Suppressor macrophage treated with lipopolysaccharide for 4 hours (primary cell): ENCODE measurements around the gene SMIM29.
A peak's percentile ranks its signal among the peaks of the same experiment; 100 is the strongest.

Experiments
- DNase-seq: peaks from one replicate; pipeline ENCODE4 v3.0.0-alpha.2; 2020

Gene SMIM29

GRCh38 chr6:34239893-34240292 is 8.9 kb downstream of the SMIM29 start:
- no peak for DNase-seq

DNA sequence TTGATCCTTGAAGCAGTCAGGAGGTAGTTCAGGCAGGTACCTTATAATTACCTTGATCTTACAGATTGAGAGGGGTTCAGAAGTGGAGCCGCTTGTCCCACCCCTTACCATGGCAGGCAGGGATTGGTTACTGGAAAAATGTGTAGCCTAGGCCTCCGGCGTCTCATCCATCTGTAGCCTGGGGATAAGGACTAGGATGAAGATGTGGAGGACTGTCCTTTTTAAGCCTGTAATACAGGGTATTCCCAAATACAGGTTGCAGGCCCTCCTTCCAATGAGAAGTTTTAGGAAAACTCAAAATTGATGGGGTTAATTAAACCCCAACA is 9.3 kb downstream of the SMIM29 start:
- no peak for DNase-seq

GRCh38 chr6:34238585-34239499 is 10.0 kb downstream of the SMIM29 start:
- DNase-seq, result no peak

- DNase-seq, result peak; percentile 33
Observed at GRCh38 chr6:34237722-34238584, 10.9 kb downstream of the SMIM29 start.

DNA sequence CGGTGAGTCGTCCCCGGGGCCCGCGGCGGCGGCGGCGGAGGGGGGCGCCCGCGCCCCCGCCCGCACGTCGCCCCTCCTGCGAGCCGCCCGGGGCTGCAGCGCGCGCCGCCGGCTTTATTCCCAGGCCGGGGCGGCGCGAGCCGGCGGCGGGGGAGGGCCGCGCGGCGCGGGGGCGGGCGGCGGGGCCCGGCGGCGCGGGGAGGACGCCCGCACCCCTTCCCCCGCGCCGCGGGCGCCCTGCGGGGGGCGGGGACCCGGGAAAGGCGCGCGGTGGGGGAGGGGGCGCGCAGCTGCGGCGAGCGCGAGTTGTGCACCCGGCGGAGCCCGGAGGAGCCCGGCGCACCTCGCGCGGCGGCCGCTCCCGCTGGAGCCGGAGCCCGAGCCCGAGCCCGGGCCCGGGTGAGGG is 11.5 kb downstream of the SMIM29 start:
- peak; percentile 39 for DNase-seq

- DNase-seq, result peak; percentile 88
Observed at GRCh38 chr6:34236443-34237315, 12.1 kb downstream of the SMIM29 start, which contains the start of gene HMGA1. HMGA1 (plus strand) TSS chr6:34236873; CDS start chr6:34240781, 3,908 bp downstream.

DNA sequence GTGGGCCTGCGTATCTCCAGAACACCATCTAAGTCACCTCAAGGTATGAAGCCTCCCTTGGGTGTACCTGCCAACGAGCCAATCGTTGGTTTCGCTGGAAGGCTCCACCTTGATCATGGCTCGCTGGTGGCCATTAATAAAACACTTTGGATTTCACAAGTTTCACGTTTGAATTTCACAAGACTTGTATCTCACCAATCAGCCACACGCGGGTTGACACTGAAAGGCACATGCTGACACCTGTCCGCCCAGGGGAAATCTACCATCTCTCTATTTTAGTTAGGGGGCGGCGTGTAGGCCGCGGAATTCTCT is 12.7 kb downstream of the SMIM29 start:
- no peak for DNase-seq

- DNase-seq, result peak; percentile 55
Observed at GRCh38 chr6:34235307-34236130, 13.3 kb downstream of the SMIM29 start.

- no peak for DNase-seq
Observed at GRCh38 chr6:34234667-34235306, 14.0 kb downstream of the SMIM29 start.

GRCh38 chr6:34233867-34234266 is 14.9 kb downstream of the SMIM29 start:
- no peak for DNase-seq

- no peak for DNase-seq
Observed at GRCh38 chr6:34232901-34233300, 15.9 kb downstream of the SMIM29 start.

- no peak for DNase-seq
Observed at GRCh38 chr6:34231566-34232336, 17.1 kb downstream of the SMIM29 start.

DNA sequence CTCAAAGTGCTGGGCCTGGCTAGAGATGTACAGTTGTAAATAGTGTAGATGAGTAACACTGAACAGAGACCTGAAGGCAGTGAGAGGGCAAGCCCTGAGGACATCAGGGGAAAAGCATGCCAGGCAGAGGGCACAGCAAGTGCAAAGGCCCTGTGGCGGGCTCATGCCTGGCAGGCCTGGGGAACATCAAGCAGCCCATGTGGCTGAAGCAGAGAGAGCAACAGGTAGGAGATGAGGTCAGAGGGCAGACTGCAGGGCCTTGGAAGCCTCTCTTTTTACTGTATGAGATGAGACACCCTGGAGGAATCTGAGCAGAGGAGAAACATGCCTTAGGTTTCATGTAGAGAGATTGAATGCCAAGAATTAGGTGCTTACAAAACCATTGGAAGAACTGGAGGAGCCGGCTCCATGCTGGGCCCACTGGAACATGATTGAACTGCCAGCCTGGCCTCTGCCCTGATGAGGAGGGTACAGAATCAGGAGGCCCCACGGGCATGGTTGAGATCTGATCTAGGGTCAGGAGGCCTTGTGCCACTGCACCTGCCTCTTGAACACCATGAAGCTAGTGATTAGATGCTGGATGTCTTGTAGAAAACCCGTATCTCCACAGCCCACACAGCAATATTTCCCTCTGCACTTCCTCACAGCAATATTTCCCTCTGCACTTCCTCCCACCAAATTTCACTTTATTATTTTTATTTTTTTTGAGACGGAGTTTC is 18.0 kb downstream of the SMIM29 start:
- no peak for DNase-seq

DNA sequence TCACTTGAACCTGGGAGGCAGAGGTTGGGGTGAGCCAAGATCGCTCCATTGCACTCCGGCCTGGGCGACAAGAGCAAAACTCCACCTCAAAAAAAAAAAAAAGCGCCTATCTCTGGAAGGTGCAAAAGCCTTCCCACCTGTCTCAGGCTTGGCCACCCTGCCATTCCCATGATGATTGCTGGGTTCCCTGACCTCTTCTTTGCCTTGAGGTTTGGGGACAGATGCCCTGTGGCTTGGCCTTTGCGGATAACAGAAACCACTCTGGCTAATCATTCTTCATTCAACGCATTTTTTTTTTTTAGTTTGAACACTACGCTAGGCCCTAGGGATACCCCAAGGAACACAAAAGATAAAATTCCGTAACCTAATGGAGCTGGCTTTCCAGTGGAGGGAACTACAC is 18.9 kb downstream of the SMIM29 start:
- DNase-seq, result no peak

DNA sequence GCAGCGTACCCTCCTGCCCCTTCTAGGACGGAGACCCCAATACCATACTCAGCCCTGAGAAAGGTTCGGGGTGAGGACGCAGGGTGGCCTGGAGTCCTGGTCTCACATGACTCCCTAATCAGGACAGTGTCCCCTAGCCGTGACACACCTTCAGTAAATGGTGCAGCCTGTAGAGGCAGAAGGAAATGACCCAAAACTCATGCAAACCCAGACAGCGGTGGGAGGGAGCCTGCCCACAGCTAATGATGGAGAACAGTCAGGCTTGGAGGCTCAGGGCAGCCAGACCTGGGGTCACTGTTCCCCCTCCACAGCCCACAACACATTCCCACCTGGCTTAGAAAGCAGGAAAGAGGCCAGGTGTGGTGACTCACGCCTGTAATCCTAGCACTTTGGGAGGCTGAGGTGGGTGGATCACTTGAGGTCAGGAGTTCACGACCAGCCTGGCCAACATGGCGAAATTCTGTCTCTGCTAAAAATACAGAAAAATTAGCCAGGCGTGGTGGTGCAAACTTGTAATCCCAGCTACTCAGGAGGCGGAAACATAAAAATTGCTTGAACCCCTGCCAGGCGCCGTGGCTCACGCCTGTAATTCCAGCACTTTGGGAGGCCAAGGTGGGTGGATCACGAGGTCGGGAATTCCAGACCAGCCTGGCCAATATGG is 20.9 kb downstream of the SMIM29 start:
- DNase-seq, result no peak

- peak; percentile 40 for DNase-seq
Observed at GRCh38 chr6:34226731-34227586, 21.8 kb downstream of the SMIM29 start.

DNA sequence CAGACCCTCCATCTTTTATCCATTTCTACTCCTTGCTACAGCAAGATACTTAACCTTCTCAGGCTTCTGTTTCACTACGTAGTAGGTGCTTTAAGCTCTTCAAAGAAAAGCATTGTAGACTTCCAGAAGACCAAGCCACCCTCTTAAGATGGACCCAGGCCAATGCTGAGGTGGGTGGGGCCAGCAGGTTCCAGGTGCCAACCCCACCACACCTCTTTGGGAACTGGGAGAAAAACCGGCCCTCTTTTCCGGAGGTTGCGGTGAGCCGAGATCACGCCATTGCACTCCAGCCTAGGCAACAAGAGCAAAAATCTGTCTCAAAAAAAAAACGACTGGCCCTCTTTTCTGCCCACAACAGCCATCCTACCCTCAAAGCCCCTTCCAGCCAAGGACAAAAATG is 22.7 kb downstream of the SMIM29 start:
- no peak for DNase-seq

- no peak for DNase-seq
Observed at GRCh38 chr6:34225551-34225950, 23.3 kb downstream of the SMIM29 start.
